Endometrium (tissue), 2 donors: ENCODE results near the gene SMAD7.

Experiments used
- FAIRE-seq: peaks from 2 replicates; lab custom pipeline; 2012; peaks lifted over from hg19 to GRCh38; lab: Jason Lieb, UNC
- donor health status: control.
- donor health status: control.

SMAD7 gene

GRCh38 chr18:48893608-48894600 lies 56.9 kb downstream of the SMAD7 start:
- FAIRE-seq: no peak

GRCh38 chr18:48893061-48893607 lies 57.6 kb downstream of the SMAD7 start:
- FAIRE-seq: no peak

GRCh38 chr18:48892146-48892855 lies 58.5 kb downstream of the SMAD7 start:
- no peak for FAIRE-seq

GRCh38 chr18:48891721-48892120 lies 59.0 kb downstream of the SMAD7 start:
- FAIRE-seq: no peak

- FAIRE-seq: no peak
Measured at GRCh38 chr18:48889981-48890762, 60.6 kb downstream of the SMAD7 start.

GRCh38 chr18:48889115-48889941 lies 61.4 kb downstream of the SMAD7 start:
- no peak for FAIRE-seq

GRCh38 chr18:48888773-48889080 lies 62.0 kb downstream of the SMAD7 start:
- no peak for FAIRE-seq

- no peak for FAIRE-seq
Measured at GRCh38 chr18:48887905-48888772, 62.6 kb downstream of the SMAD7 start.

- FAIRE-seq: no peak
Measured at GRCh38 chr18:48887294-48887904, 63.4 kb downstream of the SMAD7 start.

GRCh38 chr18:48886520-48887293 lies 64.1 kb downstream of the SMAD7 start:
- FAIRE-seq: no peak

- no peak for FAIRE-seq
Measured at GRCh38 chr18:48885924-48886400, 64.8 kb downstream of the SMAD7 start.

GRCh38 chr18:48885266-48885923 lies 65.4 kb downstream of the SMAD7 start:
- no peak for FAIRE-seq

- no peak for FAIRE-seq
Measured at GRCh38 chr18:48884771-48885170, 66.0 kb downstream of the SMAD7 start.

GRCh38 chr18:48884306-48884705 lies 66.5 kb downstream of the SMAD7 start:
- no peak for FAIRE-seq

GRCh38 chr18:48882379-48882778 lies 68.4 kb downstream of the SMAD7 start:
- FAIRE-seq: no peak

GRCh38 chr18:48880931-48881330 lies 69.8 kb downstream of the SMAD7 start:
- no peak for FAIRE-seq

- FAIRE-seq: no peak
Measured at GRCh38 chr18:48879008-48879431, 71.7 kb downstream of the SMAD7 start.

- no peak for FAIRE-seq
Measured at GRCh38 chr18:48878471-48878870, 72.3 kb downstream of the SMAD7 start.
